ENCODE results near the gene ELK1. TPM values are rescaled to one million over a fixed set of nuclear protein-coding genes. Genes with fewer than 3 reads are reported as not detected.

ELK1 gene
- total and polyA plus RNA-seq, 2 of the 8 experiments (the other 6 are each of a cell fraction or from before 2014, with no cell fraction given): 31.9 to 42.2 TPM

DNA sequence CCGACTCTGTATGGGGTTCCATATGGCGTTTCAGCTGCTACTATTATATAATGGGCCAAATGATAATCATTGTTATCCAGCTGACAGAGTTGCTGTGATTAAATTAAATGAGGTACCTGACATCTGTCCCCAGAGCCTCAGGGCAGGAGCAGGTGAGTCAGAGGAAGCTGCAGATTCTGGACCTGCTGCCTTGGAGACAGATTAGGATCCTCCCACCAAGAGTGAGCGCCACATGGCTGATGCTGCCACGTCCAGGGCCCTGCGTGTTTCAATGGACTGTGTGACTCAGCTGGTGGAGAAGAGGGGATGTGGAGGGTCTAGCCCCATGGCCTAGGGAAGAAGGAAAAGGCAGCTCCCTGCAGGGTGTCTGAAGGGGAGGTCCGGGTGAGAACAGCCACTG, 36.9 kb upstream of the ELK1 start:
- H3K27me3 ChIP-seq (replicated peaks in 1 of 4; ENCODE audit: control insufficient read depth in 3 of 4, extremely low read depth in 1 of 4, insufficient read depth in 3 of 4, low read length in 3 of 4): no peaks in the 10 kb centered on the region
- POLR2A ChIA-PET (ENCODE audit: partially characterized antibody): no interaction called here
- no peak overlapping the region for H4K5ac ChIP-seq (ENCODE audit: insufficient read length, low read depth, low read length)
- CTCF ChIA-PET (ENCODE audit: partially characterized antibody): no interaction called here
- H3K9me3 ChIP-seq (ENCODE audit: insufficient read depth in 2 of 2, low read depth in 1 of 2, low read length in 1 of 2): no peaks in the 10 kb centered on the region
- no peak overlapping the region for H2AK5ac ChIP-seq (ENCODE audit: low read depth, low read length)
- H2BK5ac ChIP-seq (ENCODE audit: low read depth, low read length): no peak overlapping the region
- no peaks in the 10 kb centered on the region for H3K36me3 ChIP-seq (ENCODE audit: control insufficient read depth in 2 of 4, insufficient read depth in 4 of 4, low read length in 3 of 4)
- H3K27ac ChIP-seq (ENCODE audit: low read depth, low read length): no peak overlapping the region
- H3K9ac ChIP-seq (replicated peaks in 1 of 4; ENCODE audit: extremely low read depth in 1 of 4, low read depth in 3 of 4, low read length in 3 of 4): no peak overlapping the region
- H3K23ac ChIP-seq (ENCODE audit: insufficient read length): no peak overlapping the region
- H3K18ac ChIP-seq (ENCODE audit: extremely low read depth, low read length): no peak overlapping the region
- no peak overlapping the region for H4K91ac ChIP-seq (replicated peaks; ENCODE audit: insufficient read length, low read length)
- no peak overlapping the region for H3K4ac ChIP-seq (replicated peaks; ENCODE audit: insufficient read length, low read depth, low read length)
- no peaks in the 10 kb centered on the region for H4K20me1 ChIP-seq (replicated peaks in 1 of 2; ENCODE audit: control insufficient read depth in 1 of 2, insufficient read depth in 2 of 2, low read length in 2 of 2)
- no peak overlapping the region for H2BK120ac ChIP-seq (replicated peaks; ENCODE audit: low read depth, low read length)
- no peak overlapping the region for H3K56ac ChIP-seq (replicated peaks; ENCODE audit: insufficient read length, low read depth, low read length)
- H3K4me3 ChIP-seq (ENCODE audit: extremely low read depth in 1 of 4, insufficient read depth in 2 of 4, low read depth in 3 of 4, low read length in 4 of 4): no peak overlapping the region
- H3K4me1 ChIP-seq (replicated peaks in 1 of 4; ENCODE audit: control insufficient read depth in 3 of 4, insufficient read depth in 4 of 4, low read length in 3 of 4): no peaks in the 10 kb centered on the region; a peak in 2 of 7 replicates
- no peak overlapping the region for H4K8ac ChIP-seq (ENCODE audit: extremely low read depth, insufficient read depth, low read length)
- no peak for DNase-seq (ENCODE audit: low read depth in 1 of 2, low spot score in 2 of 2)
- H2BK20ac ChIP-seq (ENCODE audit: low read length): no peak overlapping the region
- no peak overlapping the region for H3K14ac ChIP-seq (ENCODE audit: insufficient read length)
- H3K79me2 ChIP-seq (ENCODE audit: control insufficient read depth in 1 of 2, insufficient read depth in 2 of 2, low read length in 2 of 2): no peaks in the 10 kb centered on the region
- no peak overlapping the region for H2BK12ac ChIP-seq (ENCODE audit: low read depth, low read length)
- H3K23me2 ChIP-seq (ENCODE audit: low read depth, low read length): no peaks in the 10 kb centered on the region
- WGBS, 2 experiments (ENCODE audit: extremely low coverage in 1 of 2, insufficient coverage in 1 of 2, insufficient read length in 1 of 2, insufficient replicate concordance in 2 of 2, low coverage in 1 of 2, low lambda C conversion rate in 2 of 2, missing lambda C conversion rate in 1 of 2): 81% methylated on average over 6 of the region's 6 CpGs; no CpG with 5 or more reads in 1 of the 2 experiments
- no peak overlapping the region for H2BK15ac ChIP-seq (ENCODE audit: low read length)
- H3K79me1 ChIP-seq (ENCODE audit: low read depth, low read length): no peaks in the 10 kb centered on the region
- no peak overlapping the region for H3K4me2 ChIP-seq (ENCODE audit: insufficient read depth in 1 of 2, low read depth in 2 of 2, low read length in 2 of 2)
- no peak overlapping the region for H2AFZ ChIP-seq (ENCODE audit: low read length)
- no peak for FAIRE-seq
- TF ChIP-seq RXRA (IDR thresholded peaks at IDR 0.05; ENCODE audit: insufficient read depth, low read depth, low read length) (no peak), BACH1 (IDR thresholded peaks at IDR 0.05; ENCODE audit: low read length) (no peak), CREB1 (IDR thresholded peaks at IDR 0.05) (no peak), JUN (IDR thresholded peaks at IDR 0.05; ENCODE audit: low read depth, low read length) (no peak), RAD21 (IDR thresholded peaks at IDR 0.05 in 1 of 2, conservative IDR thresholded peaks at IDR 0.05 in 1 of 2; ENCODE audit: low read depth in 2 of 2, low read length in 2 of 2) (no peak), TAF7 (optimal IDR thresholded peaks at IDR 0.05; ENCODE audit: borderline replicate concordance, low read depth, low read length) (no peak), JUND (IDR thresholded peaks at IDR 0.05; ENCODE audit: low read length) (no peak), SP2 (IDR thresholded peaks at IDR 0.05; ENCODE audit: low read length) (no peak), CTBP2 (IDR thresholded peaks at IDR 0.05; ENCODE audit: borderline replicate concordance, insufficient read depth, insufficient read length, low read length) (no peak), EP300 (IDR thresholded peaks at IDR 0.05; ENCODE audit: borderline replicate concordance in 1 of 2, low read depth in 2 of 2, low read length in 2 of 2) (no peak), SIX5 (IDR thresholded peaks at IDR 0.05; ENCODE audit: low read depth, low read length) (no peak), TCF12 (IDR thresholded peaks at IDR 0.05; ENCODE audit: low read depth, low read length) (no peak), KDM5A (IDR thresholded peaks at IDR 0.05; ENCODE audit: low read length) (no peak), SP4 (IDR thresholded peaks at IDR 0.05; ENCODE audit: low read length) (no peak), HDAC6 (IDR thresholded peaks at IDR 0.05; ENCODE audit: low read depth, low read length) (no peak), ASH2L (IDR thresholded peaks at IDR 0.05; ENCODE audit: low read length) (no peak)

Measured in H1 (cell line).